ENCODE measurements around the gene ANKRD13A. TPM values are rescaled to one million over a fixed set of nuclear protein-coding genes. Genes with fewer than 3 reads are reported as not detected.
"Not testable (repeated sequence)": the region's sequence is repeated elsewhere in the genome, so short reads cannot be mapped to it uniquely, and the experiment has no call there.

ANKRD13A gene
- total RNA-seq, 4 donors from 2014 or later: 38.5 to 69.0 (median 51.7) TPM

- Histone ChIP-seq H3K36me3 (no peaks in the 10 kb centered on the region), H3K4me3 (peak overlapping the region in 2 of 4 donors; percentile 36 to 38), H3K4me1 (peaks cover 0 to 31% (median 0%) of the 10 kb centered on the region in 4 donors), H3K27me3 (no peaks in the 10 kb centered on the region), H3K9me3 (no peaks in the 10 kb centered on the region), H3K27ac (peak overlapping the region; percentile 73 to 89 (median 82))
- peak in 1 of 2 donors; percentile 31 for TF ChIP-seq POLR2A (IDR thresholded peaks at IDR 0.05)
- peak; percentile 79 to 82 for TF ChIP-seq EP300 (IDR thresholded peaks at IDR 0.05)
- no peak for TF ChIP-seq CTCF (IDR thresholded peaks at IDR 0.05)
- DNase-seq (ENCODE audit: low spot score in 2 of 2): peak; percentile 38 to 48
- WGBS, 2 donors: 62 to 65% methylated on average over 24 of the region's 24 CpGs
Observed at GRCh38 chr12:110079477-110080400, 80.5 kb downstream of the ANKRD13A start.

- no peak overlapping the region for H3K4me3 ChIP-seq
- no peaks in the 10 kb centered on the region for H3K9me3 ChIP-seq
- peaks cover 0 to 26% (median 0%) of the 10 kb centered on the region in 4 donors for H3K4me1 ChIP-seq
- 81 to 83% methylated on average over 7 of the region's 7 CpGs for WGBS, 2 donors
- H3K27ac ChIP-seq: peak overlapping the region in 2 of 4 donors; percentile 89
- H3K36me3 ChIP-seq: no peaks in the 10 kb centered on the region
- no peaks in the 10 kb centered on the region for H3K27me3 ChIP-seq
- DNase-seq (ENCODE audit: low spot score in 2 of 2): no peak
- TF ChIP-seq CTCF (IDR thresholded peaks at IDR 0.05) (no peak), POLR2A (IDR thresholded peaks at IDR 0.05) (no peak), EP300 (IDR thresholded peaks at IDR 0.05) (no peak)
Observed at GRCh38 chr12:110080410-110080809, 81.2 kb downstream of the ANKRD13A start.

- no peak for DNase-seq (ENCODE audit: low spot score in 2 of 2)
- WGBS, 2 donors: 78 to 85% methylated on average over 4 of the region's 4 CpGs
- Histone ChIP-seq H3K4me1 (peaks cover 0 to 9% (median 0%) of the 10 kb centered on the region in 4 donors), H3K27me3 (no peaks in the 10 kb centered on the region), H3K4me3 (no peak overlapping the region), H3K27ac (no peak overlapping the region), H3K9me3 (no peaks in the 10 kb centered on the region), H3K36me3 (no peaks in the 10 kb centered on the region)
- no peak for TF ChIP-seq EP300 (IDR thresholded peaks at IDR 0.05)
- no peak for TF ChIP-seq POLR2A (IDR thresholded peaks at IDR 0.05)
- no peak for TF ChIP-seq CTCF (IDR thresholded peaks at IDR 0.05)
Observed at GRCh38 chr12:110084314-110085015, 85.2 kb downstream of the ANKRD13A start.

GRCh38 chr12:110088216-110088615 lies 89.0 kb downstream of the ANKRD13A start:
- H3K4me1 ChIP-seq; H3K9me3 ChIP-seq; DNase-seq (ENCODE audit: low spot score in 2 of 2); H3K36me3 ChIP-seq; H3K4me3 ChIP-seq; H3K27me3 ChIP-seq: not testable (repeated sequence)
- 79 to 81% methylated on average over 6 of the region's 6 CpGs for WGBS, 2 donors
- H3K27ac ChIP-seq: peak overlapping the region in 1 of 4 donors; percentile 75

- Histone ChIP-seq H3K9me3 (no peaks in the 10 kb centered on the region), H3K27ac (peak overlapping the region in 1 of 4 donors; percentile 75), H3K4me3 (no peak overlapping the region), H3K4me1 (no peaks in the 10 kb centered on the region), H3K27me3 (no peaks in the 10 kb centered on the region), H3K36me3 (no peaks in the 10 kb centered on the region)
- WGBS, 2 donors: 68 to 83% methylated on average over 5 of the region's 5 CpGs
- no peak for TF ChIP-seq CTCF (IDR thresholded peaks at IDR 0.05)
- TF ChIP-seq EP300 (IDR thresholded peaks at IDR 0.05): peak in 1 of 2 donors; percentile 19
- DNase-seq (ENCODE audit: low spot score in 2 of 2): no peak
Observed at GRCh38 chr12:110088936-110089335, 89.7 kb downstream of the ANKRD13A start.

Small RNA genes within 50 kb of the gene (small RNA-seq; reads per million reads assigned to genes)
- not detected for gene AC007546.2

Other genes with a start within 250 kb of the ANKRD13A start
- gene TRPV4, start 166.0 kb upstream of the ANKRD13A start, total RNA-seq: 1 to 10 TPM in 2 of 4 donors, under 1 TPM in 2; 0.42 to 3.0 (median 1.4) TPM
- 10 to 100 TPM; 42.0 to 71.7 (median 49.7) TPM for gene GLTP, start 118.9 kb upstream of the ANKRD13A start, total RNA-seq
- 10 to 100 TPM; 11.4 to 39.6 (median 21.1) TPM for gene TCHP, start 99.2 kb upstream of the ANKRD13A start, total RNA-seq
- gene GIT2, start 3.1 kb upstream of the ANKRD13A start, total RNA-seq: 10 to 100 TPM; 39.8 to 62.9 (median 55.5) TPM
- gene C12orf76, start 49.1 kb downstream of the ANKRD13A start, total RNA-seq: 10 to 100 TPM; 19.4 to 29.7 (median 22.5) TPM
- 10 to 100 TPM; 11.5 to 36.1 (median 21.8) TPM for gene IFT81, start 124.9 kb downstream of the ANKRD13A start, total RNA-seq

Measured in tibial nerve (tissue), 4 donors.